H1 (cell line): ENCODE measurements around the gene ARHGEF16. TPM values are rescaled to one million over a fixed set of nuclear protein-coding genes. Genes with fewer than 3 reads are reported as not detected.

Source experiments
- CTCF ChIA-PET: fragments of 300-600 bp; sonication (Branson Sonifier 250); formaldehyde crosslinking; loops from one replicate; lab custom pipeline; 2021; ENCODE audit not compliant: partially characterized antibody; lab: Charles Lee
- POLR2A ChIA-PET: fragments of 300-600 bp; sonication (Branson Sonifier 250); formaldehyde crosslinking; loops from one replicate; lab custom pipeline; 2021; ENCODE audit warnings: inconsistent platforms; ENCODE audit not compliant: partially characterized antibody; lab: Charles Lee
- DNase-seq, 2 experiments: peaks; one replicate each; pipeline versions ENCODE4 v3.0.0 to v3.0.0-alpha.2; 2010 to 2022; ENCODE audit warnings: low spot score in 2 of 2, low read depth in 1 of 2, mixed read lengths in 1 of 2
- FAIRE-seq: peaks from 2 replicates; lab custom pipeline; 2011; peaks lifted over from hg19 to GRCh38; lab: Jason Lieb, UNC
- H2AFZ ChIP-seq: 2 replicates; pipeline ENCODE4 v1.8.1; 2012; ENCODE audit warnings: low read length, inconsistent platforms
- H2AK5ac ChIP-seq: 2 replicates; pipeline ENCODE4 v1.6.1; 2013; ENCODE audit warnings: low read depth, low read length
- H2BK120ac ChIP-seq: replicated peaks from 2 replicates; pipeline ENCODE3; 2013; ENCODE audit warnings: low read depth, low read length, inconsistent platforms
- H2BK12ac ChIP-seq: 2 replicates; pipeline ENCODE4 v1.6.1; 2013; ENCODE audit warnings: low read depth, low read length
- H2BK15ac ChIP-seq: 2 replicates; pipeline ENCODE4 v1.6.1; 2013; ENCODE audit warnings: low read length
- H2BK20ac ChIP-seq: 2 replicates; pipeline ENCODE4 v1.6.1; 2013; ENCODE audit warnings: low read length
- H2BK5ac ChIP-seq: 2 replicates; pipeline ENCODE4 v1.6.1; 2013; ENCODE audit warnings: low read depth, low read length
- H3K14ac ChIP-seq: 2 replicates; pipeline ENCODE4 v1.6.1; 2013; ENCODE audit warnings: inconsistent platforms; ENCODE audit not compliant: insufficient read length
- H3K18ac ChIP-seq: 2 replicates; pipeline ENCODE4 v1.6.1; 2013; ENCODE audit warnings: low read length; ENCODE audit errors: extremely low read depth
- H3K23ac ChIP-seq: 2 replicates; pipeline ENCODE4 v1.6.1; 2013; ENCODE audit warnings: inconsistent platforms; ENCODE audit not compliant: insufficient read length
- H3K23me2 ChIP-seq: 2 replicates; pipeline ENCODE4 v1.6.1; 2013; ENCODE audit warnings: low read depth, low read length
- H3K27ac ChIP-seq: 2 replicates; pipeline ENCODE4 v1.6.1; 2011; ENCODE audit warnings: low read depth, low read length, inconsistent platforms
- H3K27me3 ChIP-seq, 4 experiments: replicated peaks in 1 of 4; 1 replicate in 1 of 4; 2 replicates in 3 of 4; pipeline versions ENCODE4 v1.6.1 to v1.8.1; 2011 to 2013; ENCODE audit warnings: low read length in 3 of 4, mild to moderate bottlenecking in 3 of 4, inconsistent platforms in 2 of 4, mixed read lengths in 2 of 4, moderate library complexity in 1 of 4; ENCODE audit not compliant: control insufficient read depth in 3 of 4, insufficient read depth in 3 of 4; ENCODE audit errors: extremely low read depth in 1 of 4
- H3K36me3 ChIP-seq, 4 experiments: 2 replicates each; pipeline versions ENCODE4 v1.6.1 to v1.8.1; 2011 to 2013; ENCODE audit warnings: mild to moderate bottlenecking in 4 of 4, low read length in 3 of 4, moderate library complexity in 2 of 4, control low read depth in 1 of 4, inconsistent platforms in 1 of 4; ENCODE audit not compliant: insufficient read depth in 4 of 4, control insufficient read depth in 2 of 4
- H3K4ac ChIP-seq: replicated peaks from 2 replicates; pipeline ENCODE3; 2013; ENCODE audit warnings: low read length, low read depth, mixed read lengths, inconsistent platforms; ENCODE audit not compliant: insufficient read length
- H3K4me1 ChIP-seq, 4 experiments: replicated peaks in 1 of 4; 1 replicate in 1 of 4; 2 replicates in 3 of 4; pipeline versions ENCODE4 v1.6.1 to v1.8.1; 2011 to 2013; ENCODE audit warnings: low read length in 3 of 4, inconsistent platforms in 2 of 4, mixed read lengths in 1 of 4; ENCODE audit not compliant: insufficient read depth in 4 of 4, control insufficient read depth in 3 of 4
- H3K4me2 ChIP-seq, 2 experiments: 2 replicates each; pipeline versions ENCODE4 v1.6.1 to v1.8.1; 2011 to 2013; ENCODE audit warnings: low read depth in 2 of 2, low read length in 2 of 2, control low read depth in 1 of 2, inconsistent platforms in 1 of 2, mild to moderate bottlenecking in 1 of 2; ENCODE audit not compliant: insufficient read depth in 1 of 2
- H3K4me3 ChIP-seq, 4 experiments: fragments of 200-600, 300-600 bp in 1 of 4; sonication (generic), shearing (Covaris generic), sonication (Bioruptor Twin) in 1 of 4; 2 replicates each; pipeline versions ENCODE4 v1.5.1 to v1.8.1; 2011 to 2016; ENCODE audit warnings: low read length in 4 of 4, low read depth in 3 of 4, control low read depth in 2 of 4, inconsistent platforms in 2 of 4, mild to moderate bottlenecking in 2 of 4, mixed read lengths in 1 of 4, moderate library complexity in 1 of 4; ENCODE audit not compliant: insufficient read depth in 2 of 4; ENCODE audit errors: extremely low read depth in 1 of 4
- H3K56ac ChIP-seq: replicated peaks from 2 replicates; pipeline ENCODE3; 2013; ENCODE audit warnings: low read depth, mild to moderate bottlenecking, mixed read lengths, low read length, inconsistent platforms; ENCODE audit not compliant: insufficient read length
- H3K79me1 ChIP-seq: 2 replicates; pipeline ENCODE4 v1.6.1; 2013; ENCODE audit warnings: low read depth, low read length, control low read depth
- H3K79me2 ChIP-seq, 2 experiments: 2 replicates each; pipeline versions ENCODE4 v1.6.1 to v1.8.1; 2012 to 2013; ENCODE audit warnings: low read length in 2 of 2, mild to moderate bottlenecking in 2 of 2, inconsistent platforms in 1 of 2; ENCODE audit not compliant: insufficient read depth in 2 of 2, control insufficient read depth in 1 of 2
- H3K9ac ChIP-seq, 4 experiments: replicated peaks in 1 of 4; 1 replicate in 1 of 4; 2 replicates in 3 of 4; pipeline versions ENCODE4 v1.6.1 to v1.8.1; 2011 to 2013; ENCODE audit warnings: low read depth in 3 of 4, low read length in 3 of 4, control low read depth in 2 of 4, mild to moderate bottlenecking in 2 of 4, moderate library complexity in 2 of 4, inconsistent platforms in 1 of 4; ENCODE audit errors: extremely low read depth in 1 of 4
- H3K9me3 ChIP-seq, 2 experiments: 2 replicates each; pipeline versions ENCODE4 v1.6.1 to v1.8.1; 2012 to 2013; ENCODE audit warnings: mild to moderate bottlenecking in 2 of 2, moderate library complexity in 2 of 2, control low read depth in 1 of 2, inconsistent platforms in 1 of 2, low read depth in 1 of 2, low read length in 1 of 2, mixed read lengths in 1 of 2; ENCODE audit not compliant: insufficient read depth in 2 of 2
- H4K20me1 ChIP-seq, 2 experiments: replicated peaks in 1 of 2; 2 replicates each; pipeline versions ENCODE3 to v1.8.1; 2011 to 2013; ENCODE audit warnings: inconsistent platforms in 2 of 2, low read length in 2 of 2, mild to moderate bottlenecking in 1 of 2; ENCODE audit not compliant: insufficient read depth in 2 of 2, control insufficient read depth in 1 of 2
- H4K5ac ChIP-seq: 2 replicates; pipeline ENCODE4 v1.6.1; 2013; ENCODE audit warnings: low read length, low read depth, mixed read lengths, inconsistent platforms; ENCODE audit not compliant: insufficient read length
- H4K8ac ChIP-seq: 2 replicates; pipeline ENCODE4 v1.8.0; 2013; ENCODE audit warnings: mild to moderate bottlenecking, moderate library complexity, low read length, inconsistent platforms; ENCODE audit not compliant: insufficient read depth; ENCODE audit errors: extremely low read depth
- H4K91ac ChIP-seq: replicated peaks from 2 replicates; pipeline ENCODE3; 2013; ENCODE audit warnings: low read length, mixed read lengths, inconsistent platforms; ENCODE audit not compliant: insufficient read length
- GABPA ChIP-seq: IDR thresholded peaks from 2 replicates; pipeline ENCODE4 v1.6.1; 2011; ENCODE audit warnings: mild to moderate bottlenecking, low read length, moderate library complexity, borderline replicate concordance; ENCODE audit not compliant: insufficient read depth
- SP2 ChIP-seq: IDR thresholded peaks from 2 replicates; pipeline ENCODE4 v1.6.1; 2012; ENCODE audit warnings: mild to moderate bottlenecking, low read length, inconsistent platforms
- SP4 ChIP-seq: IDR thresholded peaks from 2 replicates; pipeline ENCODE4 v1.6.1; 2012; ENCODE audit warnings: low read length, inconsistent platforms
- SUZ12 ChIP-seq: fragments of 200-600 bp; sonication (generic); IDR thresholded peaks from 2 replicates; pipeline ENCODE4 v1.6.1; 2012; ENCODE audit warnings: mild to moderate bottlenecking, inconsistent platforms, low read length, moderate library complexity, mixed read lengths
- TAF1 ChIP-seq: IDR thresholded peaks from 2 replicates; pipeline ENCODE4 v1.6.1; 2011; ENCODE audit warnings: mild to moderate bottlenecking, low read depth, low read length
- TAF7 ChIP-seq: optimal IDR thresholded peaks from 2 replicates; pipeline ENCODE3; 2011; ENCODE audit warnings: low read depth, mild to moderate bottlenecking, inconsistent platforms, low read length, moderate library complexity, borderline replicate concordance
- WGBS, 2 experiments: shearing (Covaris generic) in 1 of 2; methylation state at CpG; one replicate each; pipeline versions ENCODE4 v1.1.6 to v1.1.7; 2013 to 2015; ENCODE audit warnings: low lambda C conversion rate in 2 of 2, mixed read lengths in 2 of 2, inconsistent platforms in 1 of 2, low coverage in 1 of 2, missing lambda C conversion rate in 1 of 2; ENCODE audit not compliant: insufficient replicate concordance in 2 of 2, insufficient coverage in 1 of 2, insufficient read length in 1 of 2; ENCODE audit errors: extremely low coverage in 1 of 2, missing lambda C conversion rate in 1 of 2; 5-methylcytosine and 5-hydroxymethylcytosine counted together
- polyA plus RNA-seq, 7 experiments: library from polyadenylated mRNA; depleted of rRNA in 3 of 7; stranded (reverse) in 5 of 7; unstranded in 2 of 7; fragments of >200 nt in 5 of 7; fragments of 200-250 nt in 2 of 7; gene quantifications; 1 replicate in 5 of 7; 2 replicates in 1 of 7; 4 replicates in 1 of 7; pipeline versions ENCODE4 v1.2.1 to v1.2.3, GENCODE V29; 2011 to 2013; ENCODE audit warnings: missing spikeins in 2 of 7, mixed read lengths in 2 of 7
- total RNA-seq: library from RNA; stranded (reverse); fragmentation: NEBNext Ultra II Directional; extraction: Animal tissue kit (Norgen Biotek cat#: 25700); gene quantifications from 2 replicates; pipeline ENCODE4 v1.2.1, GENCODE V29; 2021

Gene ARHGEF16
- total and polyA plus RNA-seq, 2 of the 8 experiments (the other 6 are each of a cell fraction or from before 2014, with no cell fraction given) = 18.3 to 20.7 TPM

DNA sequence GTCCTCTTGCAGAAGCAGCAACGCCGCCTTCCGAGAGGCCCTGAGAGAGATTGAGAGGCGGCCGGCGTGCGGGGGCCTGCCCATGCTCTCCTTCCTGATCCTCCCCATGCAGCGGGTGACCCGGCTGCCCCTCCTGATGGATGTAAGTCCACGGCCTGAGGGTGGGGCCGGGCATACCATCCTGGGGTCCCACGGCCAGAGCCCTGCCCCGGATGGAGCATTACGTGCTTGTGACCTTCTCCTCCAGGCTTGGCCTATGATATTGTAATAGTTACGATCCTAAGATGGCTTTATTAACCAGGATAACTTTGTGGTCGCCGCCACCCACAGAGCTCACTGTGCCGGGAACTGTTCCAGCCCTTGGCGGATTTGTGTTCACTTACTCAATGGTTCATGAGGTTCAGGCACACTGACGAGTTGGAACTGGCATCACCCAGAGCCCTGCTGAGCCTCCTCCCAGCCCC lies 18.9 kb downstream of the ARHGEF16 start:
- WGBS, 2 experiments = 93% methylated on average over 20 of the region's 20 CpGs; no CpG with 5 or more reads in 1 of the 2 experiments

More for the DNA sequence above, 18.9 kb downstream of the ARHGEF16 start:
- Histone ChIP-seq H3K14ac (no peak overlapping the region), H3K56ac (no peak overlapping the region), H3K23me2 (peaks cover 5% of the 10 kb centered on the region; the same call in 1 of the 2 replicates), H4K91ac (no peak overlapping the region), H4K20me1 (peaks cover 2 to 11% of the 10 kb centered on the region in 2 experiments), H3K27ac (no peak overlapping the region), H3K4ac (no peak overlapping the region), H3K4me1 (peaks cover 0 to 22% (median 16%) of the 10 kb centered on the region in 4 experiments; a peak in 6 of 7 replicates), H2AK5ac (no peak overlapping the region), H2BK120ac (no peak overlapping the region), H3K4me2 (no peak overlapping the region), H3K18ac (no peak overlapping the region), H3K23ac (no peak overlapping the region), H3K9ac (no peak overlapping the region), H2BK20ac (no peak overlapping the region), H4K5ac (no peak overlapping the region), H2BK5ac (no peak overlapping the region; the same call in 1 of the 2 replicates), H4K8ac (no peak overlapping the region), H3K36me3 (peaks cover 0 to 20% (median 6%) of the 10 kb centered on the region in 4 experiments; a peak in 5 of 8 replicates), H3K79me1 (no peaks in the 10 kb centered on the region; the same call in 1 of the 2 replicates), H3K9me3 (no peaks in the 10 kb centered on the region), H2BK15ac (no peak overlapping the region), H2BK12ac (no peak overlapping the region), H3K79me2 (no peaks in the 10 kb centered on the region), H3K27me3 (no peaks in the 10 kb centered on the region), H3K4me3 (no peak overlapping the region), H2AFZ (no peak overlapping the region)
- DNase-seq = no peak
- FAIRE-seq = no peak
- TF ChIP-seq SUZ12 (no peak), SP2 (no peak), TAF7 (no peak), GABPA (no peak), TAF1 (no peak), SP4 (no peak)
- CTCF ChIA-PET = interaction anchor here (1.4 to 3.1 kb wide), 6 partner anchors 8 to 21 kb away, joined by 3 to 39 read pairs (median 18); no protein-coding TSS in a partner anchor
- POLR2A ChIA-PET = interaction anchor here (3.7 kb wide), 1 partner anchor 19 kb away, joined by 26 read pairs; the partner anchor contains the start of gene ARHGEF16
